ENCODE data around the gene PDZK1IP1.

DNA sequence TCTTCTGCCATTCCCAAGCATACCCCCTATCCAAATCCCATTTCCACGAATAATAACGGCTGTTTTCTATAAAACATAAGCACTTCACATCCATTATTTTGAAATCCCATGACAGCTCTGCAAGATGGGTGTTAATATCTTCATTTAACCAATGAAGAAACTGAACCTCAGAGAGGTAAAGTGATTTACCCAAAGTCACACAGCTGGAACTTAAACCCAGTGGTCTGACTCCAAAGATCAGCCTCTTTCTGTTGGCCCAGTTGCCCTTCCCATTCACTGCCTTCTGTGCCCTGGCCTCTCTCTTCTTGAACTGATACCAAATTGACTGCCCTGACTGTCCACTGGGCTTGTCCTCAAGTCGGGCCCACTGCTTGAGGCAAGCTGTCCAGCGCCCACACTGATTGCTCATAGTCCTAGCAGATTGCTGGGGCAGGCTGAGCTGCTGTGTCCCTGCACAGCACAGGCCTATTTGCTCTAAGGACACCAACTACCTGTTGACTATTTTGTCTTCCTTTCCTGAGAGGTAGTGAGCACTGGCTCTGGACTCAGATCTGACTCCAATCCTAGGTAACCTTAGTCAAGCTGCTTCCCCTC, 22.9 kb upstream of the PDZK1IP1 start:
- no peak for TF ChIP-seq POLR2AphosphoS5 (IDR thresholded peaks at IDR 0.05; ENCODE audit: borderline replicate concordance, low read depth, low read length)
- no peak for TF ChIP-seq EZH2 (IDR thresholded peaks at IDR 0.05)
- TF ChIP-seq FOXP2 (optimal IDR thresholded peaks at IDR 0.05; ENCODE audit: control extremely low read depth, extremely low read length, insufficient read depth): no peak
